NCI-H128 (cell line): ENCODE data around the gene CACNA2D3.

Experiments used
- DNase-seq: peaks from one replicate; lab custom pipeline; 2025; ENCODE audit not compliant: unreplicated experiment; lab: John Stamatoyannopoulos, UW

The CACNA2D3 gene

GRCh38 chr3:54939557-54940300, 817.4 kb downstream of the CACNA2D3 start:
- no peak for DNase-seq

GRCh38 chr3:54940971-54941370, 818.6 kb downstream of the CACNA2D3 start:
- no peak for DNase-seq

DNA sequence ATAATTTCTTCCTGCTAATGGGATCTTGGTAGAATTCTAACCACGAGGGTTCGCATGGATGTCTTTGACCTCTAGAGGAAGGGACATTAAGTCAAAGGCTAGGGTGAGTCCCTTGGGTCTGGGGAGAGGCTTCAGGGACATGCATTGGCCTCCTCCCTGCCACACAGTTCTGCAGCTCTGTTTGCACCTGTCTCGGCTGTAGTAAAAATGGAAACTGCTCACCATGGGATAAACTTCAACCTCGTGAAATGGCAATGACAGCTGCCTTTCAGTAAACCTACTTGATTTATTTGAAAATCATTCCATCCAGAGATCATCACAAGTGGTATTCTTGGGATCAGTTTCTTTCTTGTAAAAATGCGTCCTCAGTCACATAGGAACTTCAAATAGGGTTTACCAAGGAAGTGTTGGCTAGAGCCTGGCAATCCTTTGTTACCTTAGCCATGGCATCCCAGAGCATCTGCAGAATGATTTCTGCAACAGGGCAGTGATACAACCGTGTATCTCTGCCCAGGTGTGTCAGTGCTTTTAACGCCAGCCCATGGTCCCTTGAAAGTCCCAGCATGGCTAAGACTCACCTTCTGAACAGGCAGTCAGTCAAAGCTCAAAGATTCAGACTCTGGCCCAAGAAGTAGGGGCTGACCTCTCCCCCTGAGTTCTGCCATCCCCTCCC, 819.5 kb downstream of the CACNA2D3 start:
- no peak for DNase-seq

- DNase-seq = no peak
Observed at GRCh38 chr3:54949491-54950044, 827.2 kb downstream of the CACNA2D3 start.

DNA sequence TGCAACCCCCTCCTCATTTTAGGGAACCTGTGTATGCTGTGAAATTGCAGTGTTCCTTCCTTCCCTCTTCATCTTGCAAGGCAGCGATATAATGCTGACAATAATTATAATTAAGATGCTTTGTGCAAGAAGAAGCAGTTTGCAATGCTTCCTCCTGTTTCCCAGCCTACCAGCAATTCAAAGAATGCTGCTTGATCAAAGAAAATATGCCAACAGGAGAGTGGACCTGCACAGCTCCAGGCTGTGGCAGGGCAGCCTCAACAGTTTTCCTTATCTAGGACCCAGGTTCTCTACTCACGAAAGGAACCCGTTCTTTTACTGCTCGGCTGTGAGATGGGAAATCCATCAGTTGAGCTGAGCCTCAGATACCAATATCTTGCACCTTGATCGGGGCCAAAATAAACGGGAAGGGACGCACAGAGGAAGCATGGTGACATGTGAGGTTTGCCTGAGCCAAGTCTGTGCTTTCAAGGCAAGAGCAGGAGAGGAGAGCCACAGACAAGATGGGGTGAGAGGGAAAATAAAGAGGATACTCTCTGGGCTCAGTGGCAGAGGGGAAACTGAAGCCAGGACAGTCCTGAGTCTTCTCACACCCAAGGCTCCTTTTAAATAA, 828.1 kb downstream of the CACNA2D3 start:
- DNase-seq = no peak

DNA sequence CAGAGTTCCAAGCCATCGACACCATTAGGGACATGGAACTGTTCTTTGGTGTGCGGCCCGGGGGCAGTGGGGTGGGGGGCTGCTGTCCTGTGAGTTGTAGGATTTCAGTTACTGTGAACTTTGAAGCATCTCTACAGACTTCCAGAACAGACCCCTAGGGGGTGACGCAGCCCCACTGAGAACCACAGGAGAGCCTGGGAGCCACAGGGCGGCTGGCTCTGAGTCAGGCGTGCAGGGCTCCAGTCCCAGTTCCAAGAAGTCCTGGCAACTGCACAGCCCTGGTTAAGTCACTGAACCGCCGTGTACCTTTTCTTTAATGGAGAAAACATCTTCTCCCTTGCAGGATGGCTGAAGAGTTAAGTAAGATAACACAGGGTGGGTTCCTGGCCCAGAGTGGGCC, 829.1 kb downstream of the CACNA2D3 start:
- DNase-seq = no peak

DNA sequence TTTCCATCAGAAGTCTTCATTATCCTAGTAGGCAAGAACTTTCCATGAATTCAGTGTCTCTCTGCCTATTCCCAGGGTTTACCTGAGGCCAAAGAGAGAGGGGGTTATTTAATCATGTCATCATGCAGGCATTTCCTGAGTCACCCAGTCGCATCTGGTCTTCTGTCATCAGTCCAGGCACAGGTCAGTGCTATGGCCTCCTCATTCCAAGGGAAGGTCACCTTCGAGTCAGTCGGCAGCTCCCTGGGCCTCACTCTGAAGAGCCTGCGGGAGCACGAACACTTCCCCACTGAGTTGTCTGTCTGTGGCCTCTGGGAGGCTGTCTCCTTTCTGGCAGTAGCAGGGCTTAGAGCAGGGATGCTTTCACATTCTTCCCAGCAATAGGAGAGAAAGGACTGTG, 831.7 kb downstream of the CACNA2D3 start:
- no peak for DNase-seq

DNA sequence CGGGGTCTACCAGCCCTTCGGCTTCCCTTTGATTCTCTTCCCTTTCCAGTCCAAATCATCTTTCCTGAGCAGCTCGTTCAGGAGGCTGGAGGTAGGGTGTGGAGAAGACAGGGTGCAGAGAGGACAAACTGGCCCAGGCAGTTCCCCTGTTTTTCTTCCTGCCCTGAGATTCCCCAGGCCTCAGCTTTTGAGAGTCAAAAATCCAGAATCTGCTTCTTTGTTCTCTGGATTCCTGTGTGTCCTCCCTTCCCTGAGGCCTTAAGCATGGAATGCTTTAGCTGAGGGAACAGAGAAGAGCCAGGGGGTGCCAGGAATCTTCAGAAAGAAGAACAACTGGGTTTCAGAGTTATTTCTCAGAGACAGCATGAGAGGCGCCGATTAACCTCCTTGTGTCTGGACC, 832.2 kb downstream of the CACNA2D3 start:
- DNase-seq = no peak

DNA sequence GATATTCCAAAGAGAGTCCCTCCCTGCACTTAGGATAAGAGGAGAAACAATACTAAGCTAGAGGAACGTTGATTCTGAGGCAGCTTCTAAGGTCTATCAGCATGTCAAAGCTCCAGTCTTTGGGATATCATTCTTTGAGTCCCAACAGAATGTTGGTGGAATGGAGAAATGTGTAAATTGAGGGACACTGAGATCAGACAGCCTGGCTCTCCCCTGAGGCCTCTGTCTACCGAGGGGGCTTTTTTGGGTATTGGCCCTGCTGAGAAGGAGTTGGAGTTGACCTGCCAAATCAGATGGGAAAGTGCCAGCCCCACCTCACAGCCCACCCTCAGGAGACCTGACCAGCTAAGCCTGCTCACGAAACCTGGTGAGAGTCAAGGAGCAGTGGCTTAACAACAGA, 833.1 kb downstream of the CACNA2D3 start:
- DNase-seq = no peak

GRCh38 chr3:54955941-54956340, 833.6 kb downstream of the CACNA2D3 start:
- DNase-seq = no peak

DNA sequence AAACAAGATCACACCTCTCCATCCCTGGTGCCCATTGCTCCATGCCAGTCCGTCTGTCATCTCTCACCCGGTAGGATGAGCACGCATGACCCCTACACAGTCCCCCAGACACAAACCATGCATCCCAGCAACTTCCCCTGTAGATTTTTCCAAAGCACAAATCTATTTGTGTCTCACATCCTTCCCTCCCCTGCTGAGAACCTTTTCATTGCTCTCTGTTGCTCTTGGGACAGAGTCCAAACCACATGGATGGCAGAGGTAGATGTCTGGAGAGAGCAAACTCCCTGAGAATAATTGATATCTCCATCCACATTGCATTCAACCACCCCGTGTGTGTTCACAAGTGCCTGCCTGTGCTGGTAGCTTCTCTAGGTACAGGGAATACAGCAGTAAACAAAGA, 835.4 kb downstream of the CACNA2D3 start:
- DNase-seq = no peak

DNA sequence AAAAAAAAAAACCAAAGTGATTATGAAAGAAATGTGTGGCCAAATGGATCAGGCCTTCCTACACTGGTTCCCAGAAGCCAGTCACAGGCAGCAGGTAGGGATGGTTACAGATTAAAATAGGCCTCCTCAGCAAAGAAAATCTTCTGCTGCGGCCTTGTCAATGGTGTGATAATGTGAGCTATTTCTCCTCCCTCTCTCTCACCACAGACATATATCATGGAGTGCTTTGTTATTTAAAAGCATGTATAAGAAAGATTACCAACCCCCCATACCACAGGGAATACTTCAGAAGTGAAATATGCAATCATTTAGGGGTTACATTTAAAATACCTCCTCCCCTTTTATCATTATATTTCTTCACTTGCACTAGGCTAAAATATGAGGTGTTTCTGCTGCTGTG, 837.7 kb downstream of the CACNA2D3 start:
- no peak for DNase-seq

DNA sequence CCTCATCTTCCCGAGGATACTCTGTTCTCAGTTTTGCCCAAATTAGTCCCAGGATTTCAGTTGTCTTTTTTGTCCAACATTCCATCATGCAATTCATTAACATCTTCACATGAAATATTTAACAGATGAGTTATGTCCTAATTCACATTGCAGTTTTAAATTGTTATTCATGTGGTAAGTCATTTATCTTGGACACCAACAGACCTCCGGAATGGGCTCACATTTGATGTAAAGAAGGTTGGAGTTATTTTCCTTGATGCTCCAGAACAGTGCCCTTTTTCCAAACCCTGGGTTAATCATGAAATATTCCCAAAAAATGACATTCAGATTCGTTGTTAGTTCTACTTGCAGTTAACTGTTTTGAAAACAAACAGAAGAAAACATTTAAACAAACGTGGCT, 838.3 kb downstream of the CACNA2D3 start:
- DNase-seq = no peak

DNA sequence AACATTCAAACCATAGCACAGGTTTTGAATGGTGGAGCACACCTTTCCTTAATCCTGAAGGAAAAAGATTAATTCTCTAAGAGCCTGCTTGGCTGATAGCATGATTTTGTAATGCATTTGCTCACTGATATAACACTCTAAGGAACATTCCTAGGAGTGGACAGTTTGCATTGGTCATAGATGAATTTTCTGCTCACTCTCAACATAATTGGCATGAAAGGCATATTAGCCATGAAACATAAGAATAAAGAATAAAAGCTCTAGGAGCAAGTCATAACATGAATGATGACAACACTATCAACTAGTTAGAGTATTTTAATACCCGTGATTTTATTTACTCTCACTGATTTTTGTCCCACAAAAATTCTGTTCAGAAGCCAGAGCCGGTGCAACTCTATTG, 839.8 kb downstream of the CACNA2D3 start:
- no peak for DNase-seq

DNA sequence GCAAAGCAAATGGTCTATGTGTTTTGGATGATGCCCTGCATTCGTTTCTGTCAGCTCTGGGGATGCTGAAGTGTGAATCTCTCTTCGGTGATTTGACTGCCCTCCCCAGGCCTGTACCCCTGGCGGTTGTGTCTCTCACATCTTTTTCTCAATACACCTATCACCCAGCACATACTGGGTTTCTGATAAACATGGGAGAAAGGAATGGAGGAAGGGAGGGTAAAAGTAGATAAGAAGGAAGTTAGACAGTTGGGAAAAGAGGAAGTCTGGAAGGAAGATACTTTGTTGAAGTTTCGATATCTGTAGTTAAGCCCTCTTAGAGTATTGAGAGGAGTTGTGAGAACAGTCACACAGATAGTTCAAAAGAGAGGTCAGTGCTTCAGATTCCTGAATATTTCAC, 841.3 kb downstream of the CACNA2D3 start:
- no peak for DNase-seq

- no peak for DNase-seq
Observed at GRCh38 chr3:54964081-54964480, 841.7 kb downstream of the CACNA2D3 start.

- DNase-seq = no peak
Observed at GRCh38 chr3:54965746-54966145, 843.4 kb downstream of the CACNA2D3 start.

DNA sequence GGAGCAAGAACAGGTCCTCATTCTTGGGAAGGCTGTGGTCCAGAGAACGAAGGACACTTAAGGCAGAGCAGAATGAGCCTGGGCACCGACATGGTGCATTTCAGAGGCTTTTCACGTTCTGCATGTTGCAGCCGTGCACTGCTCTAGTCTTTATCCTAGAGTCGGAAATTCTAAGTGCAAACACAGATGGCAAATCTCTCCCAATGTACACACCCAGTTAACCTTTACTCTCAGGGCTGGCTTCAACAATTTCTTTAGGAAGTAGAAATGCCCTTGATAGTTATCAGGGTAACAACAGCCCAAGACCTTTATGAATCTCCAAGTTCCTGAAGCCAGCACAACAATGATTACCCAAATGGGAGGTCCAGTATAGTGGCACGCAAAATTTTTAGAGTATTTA, 844.6 kb downstream of the CACNA2D3 start:
- DNase-seq = no peak

DNA sequence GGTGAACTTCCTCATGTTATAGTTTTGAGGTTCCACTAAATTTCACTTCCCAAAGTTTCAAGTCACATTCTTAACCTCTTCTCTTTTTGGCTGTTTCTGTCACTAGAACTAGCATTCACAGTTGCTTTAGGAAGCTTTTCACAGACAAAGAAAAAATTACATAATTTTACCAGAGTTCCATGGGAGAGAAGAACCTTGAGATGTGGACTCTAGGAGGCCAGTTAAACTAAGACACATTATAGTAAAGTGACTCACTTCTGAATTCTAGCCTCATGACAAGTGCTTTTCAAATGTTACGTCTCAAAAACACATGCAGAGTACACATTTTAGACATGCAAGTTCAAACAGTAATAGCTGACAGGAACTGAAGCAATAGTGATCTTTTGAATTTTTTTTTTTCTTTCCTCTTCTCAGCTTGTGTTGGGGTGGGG, 845.4 kb downstream of the CACNA2D3 start:
- DNase-seq = no peak

- DNase-seq = no peak
Observed at GRCh38 chr3:54968546-54969172, 846.3 kb downstream of the CACNA2D3 start.

DNA sequence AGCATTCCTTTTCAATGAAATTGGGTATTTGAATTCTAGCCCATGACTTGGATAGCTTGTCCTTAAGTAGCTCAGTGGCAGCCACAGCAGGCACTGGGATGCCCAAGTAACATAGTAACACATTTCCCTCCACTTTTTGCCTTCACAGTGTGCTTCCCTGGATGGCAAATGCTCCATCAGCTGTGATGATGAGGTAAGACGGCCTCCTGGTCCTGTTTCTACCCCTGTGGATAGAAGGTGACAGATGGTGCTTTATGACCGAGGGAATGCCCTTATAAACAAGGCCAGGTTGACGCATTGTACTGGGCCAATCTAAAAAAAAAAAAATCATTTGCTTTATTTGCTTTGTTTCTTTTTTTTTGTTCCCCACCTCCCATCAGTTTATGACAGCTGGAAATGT, 847.3 kb downstream of the CACNA2D3 start:
- no peak for DNase-seq

DNA sequence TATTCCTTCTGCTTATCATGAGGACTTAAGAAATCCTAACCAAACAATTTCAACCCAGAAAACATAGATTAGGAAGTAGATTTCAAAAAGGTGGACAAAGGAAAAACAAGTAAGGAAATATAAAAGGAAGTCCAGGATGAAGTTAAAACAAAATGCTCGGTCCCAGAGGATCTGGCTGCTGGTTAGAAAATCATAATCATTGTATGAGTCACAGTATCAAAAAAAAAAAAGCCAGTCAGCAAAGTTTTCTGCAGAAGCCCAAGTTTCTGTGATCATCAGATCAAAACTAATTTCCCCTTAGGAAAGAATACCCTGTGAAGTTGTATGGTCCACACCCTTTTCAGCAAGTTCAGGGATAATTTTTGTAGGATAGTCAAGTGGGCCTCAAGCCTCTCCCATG, 848.5 kb downstream of the CACNA2D3 start:
- no peak for DNase-seq
